GM19397 (cell line): ENCODE results near the gene AP3B2.

ENCODE experiments used
- ATAC-seq: cut with Tn5 transposase; IDR thresholded peaks from one replicate; pipeline ENCODE4 v1.9.1; 2021; ENCODE audit warnings: mild to moderate bottlenecking, moderate library complexity; ENCODE audit not compliant: unreplicated experiment

AP3B2 gene

DNA sequence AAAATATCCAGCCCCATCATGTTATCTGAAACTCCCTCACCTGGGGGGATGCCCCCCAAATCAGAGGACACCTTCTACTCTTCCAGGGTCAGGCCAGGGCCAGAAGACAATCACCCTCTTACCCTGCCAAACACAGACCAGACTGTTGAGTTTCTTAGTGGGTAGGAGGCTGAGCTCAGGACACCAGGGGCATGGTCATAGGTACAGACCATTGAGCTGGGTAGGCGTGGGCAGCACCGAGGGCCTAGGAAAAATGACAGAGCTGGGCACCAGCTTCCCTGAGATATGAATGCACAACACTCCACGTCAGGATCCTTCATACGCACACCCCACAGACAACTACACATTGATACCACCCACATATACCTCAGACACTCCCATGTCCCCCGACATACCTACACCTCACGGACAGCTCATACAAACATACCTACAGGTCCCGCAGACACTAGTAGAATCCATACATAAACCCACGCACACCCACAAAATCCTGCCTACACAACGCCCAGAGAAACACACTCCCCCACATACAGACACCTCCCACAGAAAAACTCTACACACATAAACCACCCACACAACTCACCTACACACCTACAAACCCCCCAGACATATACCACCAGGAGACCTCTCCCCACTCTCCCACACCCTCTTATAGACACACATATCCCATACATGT lies 11.8 kb downstream of the AP3B2 start:
- ATAC-seq: no peak

DNA sequence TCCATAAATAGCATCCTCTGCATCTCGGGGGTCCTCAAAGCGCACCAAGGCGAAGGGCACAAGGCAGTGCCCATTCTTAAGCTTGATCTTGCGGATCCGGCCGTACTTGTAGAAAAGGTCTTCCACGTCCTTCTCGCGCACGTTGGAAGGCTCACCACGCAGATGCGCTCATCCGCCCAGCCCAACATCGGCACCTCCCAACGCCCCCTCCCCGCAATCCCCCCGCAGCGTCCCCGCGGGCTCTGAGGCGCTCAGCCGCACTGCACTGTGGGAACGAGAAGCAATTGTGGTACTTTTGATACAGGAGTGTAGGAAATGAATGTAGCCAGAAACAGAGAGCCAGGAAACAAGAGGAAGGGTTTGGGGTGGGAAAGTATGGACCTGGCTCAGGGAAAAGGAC lies 17.5 kb downstream of the AP3B2 start:
- ATAC-seq: no peak

DNA sequence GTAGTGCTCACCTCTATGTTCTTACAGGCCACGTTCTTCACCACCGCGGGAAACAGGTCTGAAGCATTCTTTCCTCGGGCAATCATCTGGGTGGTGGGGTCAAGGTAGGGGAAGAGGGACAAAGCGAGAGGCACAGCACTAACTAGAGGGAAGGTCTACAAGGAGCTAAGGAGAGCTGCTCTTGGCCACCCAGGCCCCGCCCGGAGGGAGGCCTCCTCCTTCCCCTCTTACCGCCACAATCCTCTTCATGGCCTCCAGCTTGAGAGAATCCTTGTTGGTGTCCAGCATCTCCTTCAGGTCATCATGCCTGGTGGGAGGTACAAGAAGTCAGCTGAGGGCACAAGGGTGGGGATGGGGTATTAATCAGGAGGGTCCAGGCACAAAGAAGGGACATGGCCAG lies 20.5 kb downstream of the AP3B2 start:
- no peak for ATAC-seq

DNA sequence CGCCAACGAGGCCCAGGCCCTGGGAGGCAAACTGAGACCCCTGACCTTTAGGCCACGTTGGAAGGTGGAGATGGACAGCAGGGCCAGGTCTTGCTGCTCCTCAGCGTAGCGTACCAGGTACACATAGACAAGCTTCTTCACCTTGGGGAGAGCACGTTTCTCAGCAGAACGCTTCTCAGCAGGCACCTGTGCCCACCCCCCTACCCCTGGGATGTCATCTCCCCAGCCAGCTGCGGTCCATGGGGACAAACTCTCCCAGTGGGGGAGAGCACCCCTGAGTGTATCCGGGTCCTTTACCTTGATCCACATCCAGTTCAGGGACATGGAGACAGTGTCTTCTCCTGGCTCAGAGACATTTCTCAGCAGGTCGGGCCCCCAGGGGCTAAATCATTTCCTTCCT lies 21.0 kb downstream of the AP3B2 start:
- ATAC-seq: no peak

DNA sequence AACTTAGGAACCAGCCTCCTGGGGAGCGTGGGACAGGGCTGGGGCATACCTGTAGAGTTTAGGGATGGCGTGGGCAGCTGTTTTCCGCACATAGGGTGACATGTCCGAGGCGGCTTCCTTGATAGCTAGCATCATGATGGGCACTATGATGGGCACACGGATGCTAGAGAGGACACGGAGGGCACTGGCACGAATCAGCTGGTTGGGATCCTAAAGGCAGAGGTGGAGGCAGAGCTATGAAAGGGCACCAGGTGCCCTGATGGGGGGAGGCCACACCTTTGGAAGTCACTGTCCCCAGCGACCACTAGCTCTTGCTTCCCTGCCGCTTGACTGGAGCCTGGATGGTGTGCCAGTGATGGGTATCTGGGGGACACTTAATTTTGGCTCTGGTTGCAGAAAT lies 28.3 kb downstream of the AP3B2 start:
- no peak for ATAC-seq

DNA sequence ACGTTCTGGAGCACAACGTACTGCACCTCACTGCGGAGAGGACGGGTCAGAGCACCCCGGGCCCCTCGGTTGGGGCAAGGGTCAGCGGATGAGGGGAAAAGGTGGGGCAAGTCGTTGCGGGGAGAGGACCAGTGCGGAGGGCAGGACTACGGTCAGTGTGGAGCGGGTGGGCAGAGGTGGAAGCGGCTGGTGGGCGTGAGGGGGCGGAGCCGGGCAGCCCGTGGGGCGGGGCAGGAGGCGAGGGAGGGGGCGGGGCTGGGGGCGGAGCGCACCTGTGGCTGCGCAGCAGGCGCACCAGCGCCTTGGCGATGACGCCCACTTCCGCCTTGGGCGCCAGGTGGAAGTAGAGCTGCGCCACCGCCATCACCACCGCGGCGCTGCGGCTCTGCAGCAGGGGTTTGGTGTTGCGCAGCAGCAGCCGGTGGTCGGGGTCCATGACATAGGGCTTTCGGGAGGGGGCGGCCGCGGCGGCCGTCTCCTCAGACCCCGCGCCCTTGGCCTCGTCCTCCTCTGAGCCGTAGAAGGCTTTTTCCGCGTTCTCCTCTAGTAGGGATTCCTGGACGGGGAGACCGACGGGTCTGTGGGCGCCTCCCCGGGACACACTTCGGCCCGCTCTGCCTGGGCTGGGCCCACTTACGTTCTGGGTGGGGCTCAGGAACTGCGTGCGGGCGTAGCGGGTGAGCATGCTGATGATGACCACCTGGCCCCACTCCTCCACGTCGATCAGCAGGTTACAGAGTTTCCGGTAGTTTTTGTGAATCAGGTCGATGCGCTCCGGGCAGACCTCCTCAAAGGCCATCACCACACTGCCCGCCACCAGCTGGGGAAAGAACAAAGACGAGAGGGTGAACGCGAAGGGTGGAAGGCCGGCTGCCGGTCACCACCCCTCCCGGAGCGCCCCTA lies 29.2 kb downstream of the AP3B2 start:
- peak; percentile 68 for ATAC-seq

DNA sequence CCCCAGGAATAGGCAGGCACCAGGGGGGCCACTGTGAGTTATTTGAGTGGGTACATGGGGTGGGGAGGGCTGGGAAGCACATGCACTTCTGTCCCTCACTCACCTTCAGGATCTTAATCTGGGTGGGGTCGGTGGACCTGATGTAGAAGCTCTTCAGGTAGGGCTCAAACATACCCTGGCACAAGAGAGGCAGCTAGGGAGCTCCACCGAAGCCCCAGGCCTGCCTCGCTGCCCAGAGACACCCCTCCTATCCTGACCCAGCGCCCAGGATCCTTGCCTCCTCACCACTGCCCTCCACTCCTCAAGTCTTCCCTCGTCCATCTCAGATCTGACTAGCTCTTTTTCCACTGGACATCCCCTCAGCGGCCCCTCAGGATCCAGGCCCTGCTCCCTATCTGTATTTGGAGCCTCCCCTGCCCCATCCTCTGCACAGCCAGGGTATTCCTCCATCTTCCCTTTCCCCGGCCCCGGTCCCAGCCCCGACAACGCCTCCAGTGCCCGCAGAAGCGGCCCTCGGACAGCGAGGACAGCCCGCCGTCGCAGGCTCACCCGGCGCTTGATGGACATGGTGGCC lies 30.0 kb downstream of the AP3B2 start:
- no peak for ATAC-seq

DNA sequence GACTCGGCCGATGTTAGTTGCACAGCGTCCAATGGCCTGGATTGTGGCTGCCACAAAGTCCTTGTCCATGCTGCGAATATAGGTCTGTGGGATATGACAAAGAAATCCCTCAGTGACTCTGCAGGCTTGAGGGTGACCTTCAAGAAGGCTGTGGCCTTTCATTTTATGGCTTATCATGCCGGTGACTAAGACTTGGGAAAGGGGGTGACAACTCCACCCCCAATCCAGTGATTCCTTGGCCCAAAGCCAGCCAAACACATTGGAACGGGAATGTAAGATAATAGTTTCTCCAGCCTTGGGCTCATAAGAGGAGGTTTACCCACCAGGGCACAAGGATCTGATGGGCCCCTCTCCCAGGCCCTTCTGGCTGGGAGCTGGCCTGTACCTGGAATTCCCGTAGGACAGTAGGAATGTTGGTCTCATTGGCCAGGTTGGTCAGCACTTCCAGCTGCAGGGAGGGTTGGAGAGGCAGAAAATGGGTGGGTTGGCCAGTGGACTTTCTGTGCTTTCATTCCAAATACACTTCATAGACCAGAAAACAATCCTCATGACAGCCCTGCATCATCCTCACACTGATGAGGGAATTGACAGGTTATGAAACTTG lies 31.9 kb downstream of the AP3B2 start:
- ATAC-seq: no peak

DNA sequence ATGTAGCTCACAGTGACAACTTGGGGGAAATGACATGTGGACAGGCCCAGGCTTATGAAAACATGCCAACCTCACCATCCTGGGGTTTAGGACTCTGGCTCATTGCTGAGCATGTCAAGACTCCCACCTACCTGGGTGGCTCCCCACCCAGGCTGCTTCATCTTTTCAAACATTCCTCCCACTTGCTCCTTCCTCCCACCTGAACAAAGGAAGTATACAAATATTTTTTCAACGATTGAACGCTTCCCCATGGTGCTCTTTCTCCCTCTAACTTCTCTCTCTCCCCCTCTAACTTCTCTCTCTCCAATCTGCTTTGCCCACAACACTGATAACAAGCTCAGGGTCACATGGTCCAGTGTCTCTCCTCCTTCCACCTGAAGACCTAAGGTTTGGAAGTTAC lies 34.8 kb downstream of the AP3B2 start:
- no peak for ATAC-seq

DNA sequence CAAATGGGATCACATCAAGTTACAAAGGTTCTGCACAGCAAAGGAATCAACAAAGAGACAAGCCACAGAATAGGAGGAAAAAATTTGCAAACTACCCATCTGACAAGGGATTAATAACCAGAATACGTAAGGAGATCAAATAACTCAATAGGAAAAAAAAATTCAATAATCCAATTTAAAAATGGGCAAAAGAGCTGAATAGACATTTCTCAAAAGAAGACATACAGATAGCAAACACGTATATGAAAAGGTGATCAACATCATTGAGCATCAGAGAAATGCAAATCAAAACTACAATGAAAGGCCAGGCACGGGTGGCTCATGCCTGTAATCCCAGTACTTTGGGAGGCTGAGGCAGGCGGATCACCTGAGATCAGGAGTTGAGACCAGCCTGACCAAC lies 39.0 kb downstream of the AP3B2 start:
- no peak for ATAC-seq

DNA sequence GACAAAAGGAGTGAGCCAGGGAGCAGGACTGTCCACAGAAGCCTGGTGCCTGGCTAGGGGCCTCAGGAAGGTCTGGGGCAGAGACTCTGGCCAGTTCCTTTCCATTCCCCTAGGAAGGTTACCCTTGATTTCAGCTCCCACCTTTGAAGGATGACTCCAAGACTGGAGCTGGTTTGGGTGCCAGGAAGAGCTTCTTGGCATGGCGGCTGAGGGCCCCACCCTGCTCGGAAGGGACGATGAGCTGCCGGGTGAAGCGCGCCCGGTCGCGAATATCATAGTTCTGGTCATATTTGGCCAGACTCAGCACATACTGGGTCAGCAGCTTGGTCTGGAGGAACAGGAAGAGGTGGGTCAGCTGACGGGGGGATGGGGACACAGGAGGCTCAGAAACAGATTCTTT lies 43.1 kb downstream of the AP3B2 start:
- no peak for ATAC-seq

DNA sequence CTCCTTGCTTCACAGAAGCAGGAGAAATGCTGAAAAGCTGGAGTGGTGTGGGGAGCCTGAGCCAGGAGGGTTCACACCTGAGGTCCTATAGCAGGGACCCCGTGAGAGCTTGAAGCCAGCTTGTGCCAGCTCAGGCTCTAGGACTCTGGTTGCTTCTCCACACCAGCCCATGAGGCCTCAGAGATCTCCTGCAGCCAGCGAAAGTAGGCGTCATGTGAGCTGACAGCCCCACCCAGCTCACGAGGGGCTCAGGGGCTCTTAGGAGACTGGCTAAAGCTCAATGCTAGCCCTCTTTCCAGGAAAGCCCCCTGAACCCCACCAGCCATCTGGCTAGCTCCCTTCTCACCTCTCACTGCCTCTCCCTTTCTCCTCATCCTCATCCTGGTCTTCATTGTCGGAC lies 45.7 kb downstream of the AP3B2 start:
- ATAC-seq: no peak

DNA sequence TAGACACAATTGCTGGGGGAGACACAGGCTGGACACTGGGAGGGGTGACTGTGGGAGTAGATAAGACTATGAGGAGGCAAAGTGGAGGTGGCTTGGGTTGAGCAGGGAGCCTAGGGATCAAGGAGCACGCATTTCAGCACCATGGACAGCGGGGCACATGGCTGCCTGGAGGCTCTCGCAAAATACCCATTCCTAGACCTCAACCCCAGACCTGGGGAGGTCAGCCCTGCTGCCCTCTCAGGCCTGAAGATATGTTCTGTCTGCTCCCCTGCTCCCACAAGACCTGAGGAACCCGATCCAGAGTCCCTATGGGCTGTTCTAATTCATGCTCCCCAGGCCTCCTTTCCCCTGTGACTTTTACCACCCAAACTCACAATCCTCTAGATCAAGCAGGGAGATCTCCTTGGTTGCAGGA lies 46.5 kb downstream of the AP3B2 start:
- no peak for ATAC-seq

DNA sequence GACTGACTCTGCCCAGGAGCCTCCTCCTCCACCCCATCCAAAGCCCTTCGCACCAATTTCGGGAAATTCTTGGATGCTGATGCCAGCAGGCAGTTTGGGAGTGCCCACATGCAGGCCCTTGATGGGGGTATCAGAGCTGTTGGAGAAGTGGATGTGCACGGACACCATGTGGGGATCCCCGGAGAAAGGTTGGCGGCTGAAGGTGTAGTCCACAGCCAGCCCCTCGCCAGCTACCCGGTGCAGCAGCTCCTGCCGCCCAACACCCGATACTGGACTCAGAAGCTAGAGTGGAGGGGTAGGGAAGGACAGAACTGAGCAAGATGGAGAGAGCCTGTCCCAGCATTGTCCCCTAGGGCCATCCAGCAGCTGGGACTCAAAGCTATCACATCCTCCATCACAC lies 47.0 kb downstream of the AP3B2 start:
- ATAC-seq: no peak

DNA sequence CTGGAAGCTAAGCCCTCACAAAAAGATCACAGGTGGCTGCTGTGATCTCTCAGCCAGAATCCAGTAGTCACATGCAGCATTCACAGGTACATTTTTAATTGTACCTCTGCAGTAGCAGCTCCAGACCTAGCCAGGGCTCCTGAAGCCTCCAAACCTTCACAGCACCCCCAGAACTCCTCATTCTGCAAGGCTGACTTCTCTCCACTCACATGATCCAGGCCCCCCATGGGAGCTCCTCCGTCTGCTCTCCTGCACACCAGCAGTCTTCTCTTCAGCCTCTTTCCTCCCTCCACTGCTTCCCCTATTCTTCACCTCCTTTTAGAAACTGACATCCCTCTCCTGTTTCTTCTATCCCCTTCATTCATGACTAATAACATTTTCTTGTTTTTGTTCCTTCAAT lies 49.3 kb downstream of the AP3B2 start:
- no peak for ATAC-seq

DNA sequence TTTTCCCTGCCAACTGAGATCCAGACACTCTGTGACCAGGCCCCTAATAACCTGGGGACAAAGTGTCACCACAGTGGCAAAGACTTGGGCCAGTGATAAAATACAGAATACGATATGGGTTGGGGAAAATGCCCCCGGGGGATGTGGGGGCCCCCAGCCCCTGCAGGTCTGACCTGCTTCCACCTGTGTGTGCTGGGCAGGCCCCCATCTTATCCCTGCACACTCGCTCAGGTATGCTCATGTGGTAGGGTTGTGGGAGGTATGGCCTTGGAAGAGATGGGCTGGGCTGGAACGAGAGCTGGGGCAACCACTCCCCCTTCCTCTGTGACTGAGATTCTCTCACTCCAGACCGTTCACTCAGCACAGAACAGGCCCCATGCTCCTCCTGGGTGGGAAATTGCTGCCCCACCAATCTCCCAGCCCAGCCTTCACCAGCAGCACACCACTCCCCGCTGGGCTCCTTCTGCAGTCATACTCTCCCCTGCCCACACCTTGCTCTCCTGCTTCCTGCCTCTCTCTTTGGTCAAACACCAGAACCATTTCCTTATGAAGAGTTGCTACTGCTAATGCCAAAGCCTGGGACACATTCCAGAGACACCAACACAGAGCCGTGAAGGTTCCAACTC lies 52.9 kb downstream of the AP3B2 start:
- no peak for ATAC-seq

DNA sequence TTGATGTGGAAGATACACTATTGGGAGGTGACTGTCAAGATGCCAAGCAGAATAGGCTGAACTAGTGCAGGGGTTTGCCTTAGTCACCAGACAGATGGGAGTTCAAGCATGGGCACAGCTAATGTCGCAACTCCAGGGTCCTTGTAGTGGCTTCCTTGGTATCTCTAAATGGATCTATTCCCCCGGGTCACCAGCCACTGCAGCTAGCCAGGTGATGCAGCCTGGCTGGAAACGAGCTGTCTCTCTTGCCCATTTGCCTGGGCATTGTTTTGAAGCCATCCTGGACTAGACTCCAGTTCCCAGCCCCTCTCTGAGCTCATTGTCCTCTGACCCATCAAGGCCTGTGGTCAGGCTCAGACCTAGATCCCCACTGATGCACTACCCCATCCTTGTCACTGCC lies 54.1 kb downstream of the AP3B2 start:
- no peak for ATAC-seq

DNA sequence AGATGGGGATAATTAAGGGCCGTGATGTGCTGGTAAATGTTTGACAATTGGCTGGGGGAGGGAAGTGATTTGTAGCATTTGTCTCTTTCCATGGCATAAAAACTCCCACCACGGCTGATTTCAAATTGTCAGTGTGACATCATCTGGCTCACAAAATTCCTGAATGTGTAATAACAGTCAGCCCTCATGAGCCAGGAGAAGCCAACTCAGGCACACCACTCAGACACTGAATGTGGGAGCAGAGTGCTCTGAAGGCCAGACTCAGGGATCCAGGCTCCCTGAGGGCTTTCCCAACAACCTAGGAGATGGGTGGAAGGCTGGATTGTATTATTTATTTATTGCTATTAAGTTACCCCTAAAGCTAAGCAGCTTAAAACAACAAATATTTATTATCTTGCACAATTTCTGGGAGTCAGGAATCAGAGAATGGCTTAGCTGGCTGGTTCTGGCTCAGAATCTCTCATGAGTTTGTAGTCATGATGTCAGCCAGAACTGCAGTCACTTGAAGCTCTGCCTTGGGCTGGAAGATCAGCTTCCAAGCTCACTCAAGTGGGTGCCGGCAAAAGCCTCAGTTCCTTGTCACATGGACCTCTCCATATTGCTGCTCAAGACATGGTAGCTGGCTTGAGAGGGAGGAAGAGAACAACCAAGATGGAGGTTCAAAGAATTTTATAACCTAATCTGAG lies 56.0 kb downstream of the AP3B2 start:
- ATAC-seq: no peak

DNA sequence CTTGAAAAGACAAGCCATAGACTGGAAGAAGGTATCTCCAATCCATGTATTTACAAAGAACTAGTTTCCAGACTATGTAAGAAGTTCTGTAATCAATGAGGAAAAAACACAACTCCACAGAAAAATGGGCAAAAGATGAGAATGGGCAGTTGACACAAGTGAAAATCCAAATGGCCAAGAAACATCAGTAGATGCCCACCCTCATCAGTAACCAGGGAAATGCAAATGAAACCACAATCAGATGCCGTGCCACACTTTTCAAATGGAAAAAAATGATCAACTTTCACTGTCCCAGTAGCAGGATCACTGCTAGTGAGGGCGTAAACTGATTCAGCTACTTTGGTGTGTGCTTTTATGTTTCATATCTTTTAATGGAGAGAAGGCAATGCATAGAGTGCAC lies 58.0 kb downstream of the AP3B2 start:
- ATAC-seq: no peak

DNA sequence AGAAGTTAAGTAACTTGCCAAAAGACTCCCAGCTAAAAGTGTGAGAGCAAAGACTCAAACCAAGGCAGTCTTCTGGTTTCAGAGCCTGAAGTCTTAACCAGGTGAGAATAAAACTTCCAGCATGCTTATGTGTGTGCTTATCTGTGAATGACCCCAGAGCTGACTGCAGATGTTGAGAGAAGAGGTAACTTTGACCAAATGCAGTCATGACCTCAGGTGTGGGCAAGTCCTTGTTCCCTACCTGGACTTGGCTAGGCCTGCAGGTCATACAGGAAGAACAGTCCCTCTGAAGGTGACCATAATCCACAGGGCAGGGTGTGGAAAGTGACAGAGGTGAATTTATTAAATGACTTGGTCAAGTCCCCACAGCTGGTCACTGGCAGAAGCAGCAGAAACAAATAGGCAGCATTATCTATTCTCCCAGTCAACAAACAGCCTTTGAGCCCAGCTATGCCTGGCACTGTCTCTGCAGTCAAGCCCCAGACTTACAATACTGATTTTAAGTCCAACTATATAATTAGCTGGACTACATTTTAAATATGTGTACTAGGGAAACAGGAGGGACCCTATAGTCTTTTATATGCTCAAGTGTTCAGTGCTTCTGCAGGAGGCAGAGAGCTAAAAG lies 59.5 kb downstream of the AP3B2 start:
- ATAC-seq: no peak
